GM18951 (cell line): ENCODE data around the gene ADIRF.
"Not testable (repeated sequence)": the region's sequence is repeated elsewhere in the genome, so short reads cannot be mapped to it uniquely, and the experiment has no call there.

ENCODE experiments used
- POLR2A ChIP-seq: IDR thresholded peaks from 4 replicates; pipeline ENCODE4 v1.6.1; 2011; ENCODE audit warnings: mild to moderate bottlenecking; ENCODE audit not compliant: insufficient read length, insufficient read depth; ENCODE audit errors: extremely low read depth
- in situ Hi-C: fragments of 300-500 bp; cut with MboI; formaldehyde crosslinking; loops from one replicate; pipeline ENCODE4 v1.12.0; 2022; ENCODE audit warnings: low sequenced_read_pairs, mixed read lengths, inconsistent platforms; ENCODE audit not compliant: unreplicated experiment

ADIRF gene

DNA sequence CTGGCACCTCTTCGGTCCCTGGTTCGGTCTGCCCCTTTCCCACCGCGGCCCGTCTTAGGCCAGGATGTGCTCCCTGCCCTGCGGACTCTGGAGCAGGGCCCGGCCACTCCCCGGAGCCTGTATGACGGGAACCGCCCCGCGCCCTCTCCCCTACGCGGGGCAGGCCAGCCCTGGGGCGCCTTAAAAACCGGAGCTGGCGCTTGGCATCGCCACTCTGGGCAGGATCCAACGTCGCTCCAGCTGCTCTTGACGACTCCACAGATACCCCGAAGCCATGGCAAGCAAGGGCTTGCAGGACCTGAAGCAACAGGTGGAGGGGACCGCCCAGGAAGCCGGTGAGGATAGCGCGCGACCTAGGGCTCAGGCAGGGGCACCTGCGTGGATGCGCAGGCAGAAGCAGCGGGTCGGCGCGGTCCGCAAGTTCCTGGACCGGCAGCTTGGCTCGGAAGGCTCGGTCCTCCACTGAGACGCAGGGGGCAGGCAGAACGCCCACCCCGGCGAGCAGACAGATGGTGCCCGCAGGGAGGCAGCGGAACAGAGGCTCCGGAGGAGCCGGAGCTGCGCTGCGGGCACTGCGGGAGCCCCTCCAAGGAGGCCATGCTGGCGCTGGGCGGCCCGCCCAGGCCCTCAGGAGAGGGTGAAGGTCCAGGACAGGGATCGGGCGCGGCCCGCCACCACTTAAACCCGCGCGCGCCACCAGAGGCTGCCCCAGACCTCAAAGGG, at the start of gene ADIRF:
Gene ADIRF (plus strand): TSS at position 212 of the 723 bp plus-strand sequence. CDS start 63 bp downstream, at position 275.
- TF ChIP-seq POLR2A: no peak
- in situ Hi-C loops: no loop called here

DNA sequence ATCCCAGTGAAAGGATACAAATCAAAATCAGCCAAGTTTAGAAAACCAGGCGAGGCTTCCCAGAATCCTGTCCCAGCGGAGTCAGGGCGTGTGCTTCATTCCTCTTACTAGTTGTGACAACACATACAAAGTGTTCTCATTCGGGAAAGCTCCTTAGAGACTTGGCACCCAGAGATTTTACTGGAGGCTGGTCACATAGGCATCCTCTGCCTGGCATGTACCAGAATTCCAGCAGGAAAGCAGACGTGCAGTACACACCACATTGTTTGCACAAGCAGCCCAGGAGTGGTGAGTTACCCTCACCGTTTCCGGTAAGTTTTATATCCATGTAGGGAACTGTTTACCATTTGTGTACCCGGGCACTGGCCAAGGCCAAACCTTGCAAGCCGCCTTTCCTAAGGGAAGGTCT, 45.7 kb upstream of the ADIRF start:
- TF ChIP-seq POLR2A: no peak

DNA sequence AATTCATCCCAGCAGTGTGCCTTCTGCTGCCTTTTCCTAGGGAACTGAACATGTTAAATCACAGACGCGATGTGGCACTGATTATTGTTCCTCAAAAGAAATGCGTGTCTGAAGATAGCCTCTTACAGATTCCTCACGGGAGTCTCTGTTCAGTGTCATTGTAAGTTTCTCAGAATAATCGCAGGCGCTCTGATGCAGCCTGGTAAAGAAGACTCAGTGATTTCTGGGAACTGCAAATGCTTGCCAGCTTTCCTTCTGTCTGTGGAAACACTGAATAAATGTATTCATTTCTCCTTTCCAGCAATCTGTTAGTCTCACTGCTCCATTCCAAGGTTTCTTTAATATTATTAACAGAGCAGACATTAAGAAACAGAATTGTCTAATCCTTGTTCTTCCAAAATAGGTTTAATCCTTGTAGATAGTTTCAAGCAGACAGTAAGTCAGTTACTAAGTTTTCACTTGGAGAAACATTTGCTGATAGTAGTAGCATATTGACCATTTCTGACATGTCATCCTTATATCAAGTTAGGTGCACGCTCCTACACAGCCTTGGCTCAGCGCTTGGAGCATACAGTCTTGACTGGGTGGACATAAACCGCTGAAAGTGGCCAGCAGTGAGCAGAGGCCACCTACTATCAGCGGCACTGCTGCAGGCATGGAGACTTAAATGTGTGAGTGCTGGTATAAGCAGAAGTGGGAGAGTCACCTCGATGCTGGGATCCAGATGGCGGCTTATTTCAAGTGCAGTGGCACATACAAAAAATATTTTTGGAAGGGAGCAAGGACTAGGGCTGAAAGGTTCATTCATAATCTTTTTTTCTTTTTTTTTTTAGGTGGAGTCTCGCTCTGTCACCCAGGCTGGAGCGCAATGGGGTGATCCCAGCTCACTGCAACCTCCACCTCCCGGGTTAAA, 38.6 kb upstream of the ADIRF start:
- in situ Hi-C loops: no loop called here
- TF ChIP-seq POLR2A: no peak

More for the DNA sequence above, 45.7 kb upstream of the ADIRF start:
- in situ Hi-C loops: no loop called here

DNA sequence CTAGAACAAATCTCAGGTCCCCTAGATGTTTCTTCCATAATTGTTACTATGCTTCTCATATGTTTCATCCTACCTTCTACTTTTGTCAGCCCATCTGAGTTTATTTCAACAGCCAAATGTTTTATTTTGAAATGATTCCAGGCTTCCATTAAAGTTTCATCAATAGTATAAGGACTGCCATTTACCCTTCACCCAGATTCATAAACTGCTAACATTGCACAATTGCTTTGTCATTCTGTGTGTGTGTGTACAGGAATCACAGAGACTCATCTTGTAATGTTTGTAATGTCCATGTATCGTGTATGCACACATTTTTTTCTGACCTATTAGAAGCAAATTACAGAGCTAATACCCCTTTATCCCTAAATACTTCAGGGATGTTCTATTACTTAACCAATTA, 36.4 kb upstream of the ADIRF start:
- in situ Hi-C loops: no loop called here
- no peak for TF ChIP-seq POLR2A

DNA sequence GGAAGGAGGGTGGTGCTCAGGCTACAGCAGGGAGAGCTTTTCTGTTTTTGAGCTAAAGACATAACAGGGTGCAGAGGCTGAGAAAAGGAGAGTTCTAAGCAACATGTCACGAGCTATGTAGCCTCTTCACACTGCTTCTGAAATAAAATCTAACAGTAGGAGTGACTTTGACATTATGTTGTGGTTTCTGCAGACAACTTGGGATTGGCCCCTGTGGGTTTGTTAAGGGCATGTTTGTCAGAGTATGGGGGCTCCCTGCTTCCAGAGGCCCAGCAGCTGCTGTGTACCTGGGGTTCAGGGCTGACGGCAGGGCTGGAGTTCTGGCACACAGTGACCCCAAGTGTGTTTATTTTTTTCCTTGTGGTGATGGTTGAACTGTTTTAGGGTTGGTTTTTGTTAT, 35.6 kb upstream of the ADIRF start:
- TF ChIP-seq POLR2A: no peak
- in situ Hi-C loops: no loop called here

DNA sequence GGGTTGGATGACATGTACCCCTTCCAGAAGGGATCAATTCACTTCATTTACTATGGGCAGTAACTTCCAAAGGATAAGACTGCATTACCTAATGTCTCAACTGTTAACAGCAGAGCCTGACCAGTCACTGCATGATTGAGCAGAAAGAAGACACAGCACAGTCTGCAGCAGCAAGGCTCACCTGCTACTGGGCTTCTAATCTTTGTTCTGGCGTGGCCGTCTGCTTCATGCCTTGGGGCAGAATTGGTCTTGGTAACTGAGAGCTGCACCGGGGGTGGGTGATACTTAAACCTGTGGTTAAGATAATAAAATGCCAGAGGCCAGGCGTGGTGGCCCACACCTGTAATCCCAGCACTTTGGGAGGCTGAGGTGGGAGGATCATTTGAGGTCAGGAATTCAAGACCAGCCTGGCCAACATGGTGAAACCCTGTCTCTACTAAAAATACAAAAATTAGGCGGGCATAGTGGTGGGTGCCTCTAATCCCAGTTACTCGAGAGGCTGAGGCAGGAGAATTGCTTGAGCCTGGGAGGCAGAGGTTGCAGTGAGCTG, 34.0 kb upstream of the ADIRF start:
- in situ Hi-C loops: not testable (repeated sequence)

DNA sequence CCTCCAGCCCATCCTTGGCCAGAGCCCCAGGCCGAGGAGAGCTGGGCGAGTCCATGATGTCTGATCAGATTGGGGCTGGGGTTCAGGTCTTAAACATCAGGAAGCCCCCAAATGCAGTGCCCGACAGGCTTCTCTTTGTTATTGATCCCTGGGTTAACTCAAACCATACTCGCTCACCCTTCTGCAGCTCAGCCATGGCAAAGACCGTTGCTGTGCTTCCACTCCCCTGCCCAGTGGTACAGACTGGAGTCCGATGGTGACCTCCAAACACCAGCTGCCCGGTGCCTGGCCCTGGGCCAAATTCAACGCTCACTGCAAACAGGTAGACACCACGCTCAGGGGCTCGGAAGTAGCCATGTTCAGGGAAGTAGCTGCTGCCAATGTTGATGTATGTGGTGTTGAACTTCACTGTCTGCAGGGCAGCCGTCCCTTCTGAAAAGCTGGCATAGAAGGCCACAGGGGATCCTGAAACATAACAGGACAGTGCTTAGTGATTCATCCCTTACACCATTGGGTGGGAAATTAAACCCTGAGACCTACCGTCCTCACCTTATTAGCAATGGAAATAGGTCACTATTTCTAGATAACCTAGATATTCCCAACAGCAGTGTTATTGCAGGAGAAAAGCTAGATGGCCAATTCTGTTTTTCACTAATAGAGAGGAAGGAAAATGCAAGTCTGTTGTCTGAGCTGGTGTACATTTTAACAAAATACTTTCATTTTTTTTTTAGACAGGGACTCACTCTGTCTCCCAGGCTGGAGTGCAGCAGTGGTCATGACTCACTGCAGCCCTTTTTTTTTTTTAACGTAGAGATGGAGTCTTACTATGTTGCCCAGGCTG, 31.4 kb upstream of the ADIRF start:
- in situ Hi-C loops: no loop called here
- no peak for TF ChIP-seq POLR2A

DNA sequence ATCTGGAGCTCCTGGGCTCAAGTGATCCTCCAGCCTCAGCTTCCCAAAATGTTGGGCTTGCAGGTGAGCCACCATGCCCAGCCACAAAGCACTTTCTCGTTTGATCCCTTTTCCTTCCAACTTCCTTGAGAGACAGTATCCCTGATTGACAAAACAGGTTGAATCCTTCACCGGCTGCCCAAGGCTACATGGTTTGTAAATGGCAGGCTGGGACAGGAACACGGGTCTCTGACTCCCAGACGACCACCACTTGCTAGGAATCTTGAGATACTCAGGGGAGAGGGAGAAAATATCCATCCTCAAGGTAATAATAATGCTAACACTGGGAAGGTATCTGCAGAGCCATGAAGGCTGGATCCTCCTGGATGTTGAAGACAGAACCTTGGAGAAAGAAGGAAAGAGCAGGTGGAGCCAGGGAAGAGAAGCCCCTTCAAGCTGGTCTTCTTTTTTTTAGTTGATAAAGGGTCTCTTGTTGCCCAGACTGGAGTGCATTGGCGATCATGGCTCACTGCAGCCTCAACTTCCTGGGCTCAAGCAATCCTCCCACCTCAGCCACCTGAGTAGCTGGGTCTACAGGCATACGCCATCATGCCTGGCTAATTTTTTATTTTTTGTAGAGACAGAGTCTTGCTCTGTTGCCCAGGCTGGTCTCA, 30.7 kb upstream of the ADIRF start:
- TF ChIP-seq POLR2A: no peak
- in situ Hi-C loops: no loop called here

DNA sequence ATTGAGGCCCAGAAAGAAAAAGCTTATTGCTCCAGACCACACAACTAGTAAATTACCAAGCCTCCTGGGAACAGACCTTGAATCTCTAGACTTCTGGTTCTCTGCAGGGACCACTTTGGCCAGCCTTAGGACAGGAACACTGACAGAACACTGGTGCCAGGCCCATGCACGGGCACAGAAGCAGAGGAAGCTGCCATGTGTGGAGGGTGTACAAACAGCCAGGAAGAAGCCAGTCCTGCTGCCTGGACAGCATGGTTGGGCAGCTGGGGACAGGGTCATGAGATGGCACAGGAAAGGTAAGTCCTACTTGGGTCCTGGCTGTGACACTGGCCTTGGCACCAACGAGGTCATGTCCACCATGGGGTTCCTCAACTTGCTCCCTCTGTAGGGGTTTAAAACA, 30.0 kb upstream of the ADIRF start:
- in situ Hi-C loops: no loop called here
- no peak for TF ChIP-seq POLR2A

DNA sequence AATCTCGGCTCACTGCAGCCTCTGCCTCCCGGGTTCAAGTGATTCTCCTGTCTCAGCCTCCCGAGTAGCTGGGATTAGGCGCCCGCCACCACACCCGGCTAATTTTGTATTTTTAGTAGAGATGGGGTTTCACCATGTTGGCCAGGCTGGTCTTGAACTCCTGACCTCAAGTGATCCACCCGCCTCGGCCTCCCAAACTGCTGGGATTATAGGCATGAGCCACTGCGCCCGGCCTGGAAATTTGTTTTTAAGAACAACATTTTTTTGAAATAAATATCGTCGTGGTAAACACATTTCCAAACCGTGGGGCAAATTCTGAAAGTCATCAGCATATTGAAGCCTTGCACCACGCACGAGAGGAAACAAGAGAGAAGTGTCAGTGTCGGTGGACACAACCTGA, 28.2 kb upstream of the ADIRF start:
- in situ Hi-C loops: not testable (repeated sequence)

DNA sequence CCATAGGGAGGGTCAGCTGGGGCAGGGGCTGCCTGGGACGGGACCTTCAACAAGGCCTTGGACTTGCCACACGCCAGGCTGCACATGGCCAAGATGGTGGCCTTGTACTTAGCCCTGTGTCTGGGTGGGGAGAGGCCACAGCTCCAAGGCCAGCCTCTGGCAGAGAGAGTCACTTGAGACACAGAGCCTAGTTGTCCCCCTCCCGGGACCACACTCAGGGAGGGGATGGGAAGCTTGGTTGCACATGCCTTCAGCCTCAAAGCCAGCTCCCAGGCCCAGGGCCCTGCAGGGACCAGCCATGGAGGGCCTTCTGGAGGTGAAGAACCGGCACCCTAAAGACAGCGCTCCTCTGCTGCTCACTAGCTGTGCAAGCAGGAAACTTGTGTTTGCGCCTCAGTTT, 27.6 kb upstream of the ADIRF start:
- in situ Hi-C loops: no loop called here
- TF ChIP-seq POLR2A: no peak

DNA sequence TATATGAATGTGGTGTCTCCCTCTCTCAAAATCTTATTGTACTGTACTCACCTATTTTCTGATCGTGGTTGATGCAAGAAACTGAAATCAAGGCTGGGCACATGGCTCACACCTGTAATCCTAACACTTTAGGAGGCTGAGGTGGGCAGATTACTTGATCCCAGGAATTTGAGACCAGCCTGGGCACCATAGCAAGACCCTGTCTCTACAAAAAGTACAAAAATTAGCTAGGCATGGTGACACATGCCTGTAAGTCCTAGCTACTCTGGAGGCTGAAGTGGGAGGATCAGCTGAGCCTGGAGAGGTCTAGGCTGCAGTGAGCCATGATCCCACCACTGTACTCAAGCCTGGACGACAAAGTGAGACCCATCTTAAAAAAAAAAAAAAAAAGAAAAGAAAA, 26.9 kb upstream of the ADIRF start:
- no peak for TF ChIP-seq POLR2A
- in situ Hi-C loops: no loop called here
